GM12892 (cell line): ENCODE data around the gene TP53INP2.

Experiments used
- POLR2A ChIP-seq: IDR thresholded peaks from 2 replicates; pipeline ENCODE4 v1.6.1; 2011; ENCODE audit warnings: low read depth, low read length, control low read depth
- TAF1 ChIP-seq: IDR thresholded peaks from 2 replicates; pipeline ENCODE4 v1.6.1; 2011; ENCODE audit warnings: low read depth, mild to moderate bottlenecking, control low read depth, low read length, borderline replicate concordance

GRCh38 chr20:34675993-34676641 lies 28.0 kb upstream of the TP53INP2 start:
- TF ChIP-seq POLR2A (no peak), TAF1 (no peak)
